ENCODE data around the gene MAPK7. TPM values are rescaled to one million over a fixed set of nuclear protein-coding genes. Genes with fewer than 3 reads are reported as not detected.

Gene MAPK7
- total and polyA plus RNA-seq, 10 of the 15 experiments (the other 5 are each of a cell fraction or from before 2014, with no cell fraction given) = 0.37 to 13.5 (median 5.6) TPM

DNA sequence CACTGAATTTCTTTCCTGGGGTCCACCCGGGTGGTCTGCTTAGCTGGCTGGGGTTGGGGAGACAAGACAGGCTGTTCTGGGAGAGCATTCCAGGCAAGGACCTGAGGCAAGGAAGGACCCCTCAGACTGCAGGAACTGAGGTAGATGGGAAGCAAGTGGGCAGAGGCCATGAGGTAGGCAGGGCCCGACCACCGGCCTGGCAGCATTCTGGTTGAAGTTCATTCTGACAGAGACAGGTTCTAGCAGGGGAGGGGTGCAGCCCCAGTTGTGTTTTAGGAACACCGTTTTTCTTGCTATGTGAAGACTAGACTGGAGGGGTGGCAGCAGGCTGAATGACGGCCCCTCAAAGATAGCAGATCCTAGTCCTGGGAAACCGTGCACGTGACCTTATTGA is 33.2 kb upstream of the MAPK7 start:
- DNase-seq (ENCODE audit: low read depth, low spot score) (no peak), FAIRE-seq (no peak), ATAC-seq (no peak)
- BruUV-seq (replicated peaks) = no TSS peak
- Histone ChIP-seq H3K9me3 (replicated peaks; ENCODE audit: control insufficient read depth, insufficient read depth, low read length) (no peaks in the 10 kb centered on the region), H2AFZ (ENCODE audit: control insufficient read depth, low read depth, low read length) (no peak overlapping the region), H3K27ac (ENCODE audit: control insufficient read depth, insufficient read depth) (no peak overlapping the region), H3K79me2 (ENCODE audit: control insufficient read depth, insufficient read depth, low read length) (no peaks in the 10 kb centered on the region), H3K4me1 (ENCODE audit: control insufficient read depth, insufficient read depth, low read length) (no peaks in the 10 kb centered on the region), H3K27me3 (replicated peaks in 1 of 2; ENCODE audit: control insufficient read depth in 2 of 2, insufficient read depth in 2 of 2, low read length in 1 of 2) (no peaks in the 10 kb centered on the region; a peak in 1 of 4 replicates), H4K20me1 (ENCODE audit: control insufficient read depth, insufficient read depth) (no peaks in the 10 kb centered on the region), H3K9ac (ENCODE audit: control insufficient read depth, insufficient read depth, low read length) (no peak overlapping the region), H3K4me3 (no peak overlapping the region), H3K4me2 (ENCODE audit: control insufficient read depth, insufficient read depth) (no peak overlapping the region), H3K36me3 (ENCODE audit: control insufficient read depth in 2 of 2, insufficient read depth in 2 of 2, low read length in 1 of 2) (no peaks in the 10 kb centered on the region)
- intact Hi-C loops (cut with micrococcal nuclease; ENCODE audit: unreplicated experiment) = no loop called here
- ChIA-PET POLR2A (no interaction called here), SMC1A (ENCODE audit: uncharacterized antibody, unreplicated experiment) (no interaction called here), CTCF (no interaction called here), RAD21 (ENCODE audit: unreplicated experiment) (no interaction called here)
- WGBS (ENCODE audit: insufficient coverage, insufficient replicate concordance, low lambda C conversion rate, missing lambda C conversion rate) = 64% methylated on average over 7 of the region's 7 CpGs
- in situ Hi-C loops (cut with MboI) = no loop called here
- no peak for TF ChIP-seq KDM1A (IDR thresholded peaks at IDR 0.05; ENCODE audit: borderline replicate concordance)
- no peak for TF ChIP-seq FOXM1 (IDR thresholded peaks at IDR 0.05; ENCODE audit: low read depth, low read length)
- no peak for TF ChIP-seq SMAD5 (IDR thresholded peaks at IDR 0.05; ENCODE audit: low read depth)
- no peak for TF ChIP-seq TARDBP (IDR thresholded peaks at IDR 0.05; ENCODE audit: borderline replicate concordance)
- no peak for TF ChIP-seq NR2C2 (IDR thresholded peaks at IDR 0.05; ENCODE audit: borderline replicate concordance, control insufficient read depth, insufficient read length, low read depth)
- no peak for TF ChIP-seq HCFC1 (IDR thresholded peaks at IDR 0.05; ENCODE audit: low read length)
- no peak for TF ChIP-seq SPI1 (IDR thresholded peaks at IDR 0.05; ENCODE audit: borderline replicate concordance, insufficient read depth, low read depth, low read length)
- no peak for TF ChIP-seq MXI1 (IDR thresholded peaks at IDR 0.05; ENCODE audit: low read depth, low read length)
- TF ChIP-seq NR2C1 (IDR thresholded peaks at IDR 0.05) = no peak
- TF ChIP-seq SREBF2 (IDR thresholded peaks at IDR 0.05; ENCODE audit: low read length) = no peak
- TF ChIP-seq BACH1 (IDR thresholded peaks at IDR 0.05; ENCODE audit: borderline replicate concordance) = no peak
- no peak for TF ChIP-seq SREBF1 (IDR thresholded peaks at IDR 0.05; ENCODE audit: low read length)
